Measurements from ENCODE around the gene CCDC57.

Gene CCDC57

DNA sequence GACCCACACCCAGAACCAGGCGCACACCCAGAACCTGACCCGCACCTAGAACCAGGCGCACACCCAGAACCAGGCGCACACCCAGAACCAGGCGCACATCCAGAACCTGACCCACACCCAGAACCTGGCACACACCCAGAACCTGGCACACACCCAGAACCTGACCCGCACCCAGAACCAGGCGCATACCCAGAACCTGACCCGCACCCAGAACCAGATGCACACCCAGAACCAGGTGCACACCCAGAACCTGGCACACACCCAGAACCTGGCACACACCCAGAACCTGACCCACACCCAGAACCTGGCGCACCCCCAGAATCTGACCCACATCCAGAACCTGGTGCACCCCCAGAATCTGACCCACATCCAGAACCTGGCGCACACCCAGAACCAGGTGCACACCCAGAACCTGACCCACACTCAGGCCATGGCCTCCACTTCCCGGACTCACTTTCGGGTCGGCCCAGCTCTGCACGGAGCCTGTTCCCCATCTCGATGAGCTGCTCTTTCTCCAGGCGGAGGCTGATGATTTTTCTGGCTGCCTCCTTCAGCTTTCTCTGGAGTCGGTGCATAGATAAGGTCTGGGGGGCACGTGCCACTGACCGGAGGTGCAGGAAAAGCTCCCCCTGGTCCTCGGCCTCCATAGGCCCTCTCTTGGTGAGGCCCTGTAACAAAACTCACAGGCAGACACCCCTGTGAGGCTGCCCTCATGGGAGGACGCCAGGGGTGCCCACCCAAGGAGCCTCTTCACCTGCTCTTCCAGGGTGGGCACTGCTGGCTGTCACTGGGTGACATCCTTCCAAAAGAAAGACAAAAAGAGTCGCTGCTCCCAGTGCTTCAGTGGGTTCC is 61.3 kb downstream of the CCDC57 start:
- no peaks in the 10 kb centered on the region for H3K27me3 ChIP-seq (ENCODE audit: control insufficient read depth in 1 of 2, insufficient read depth in 1 of 2, low read length in 2 of 2)
- no peak overlapping the region for H3K4ac ChIP-seq (ENCODE audit: low read depth in 1 of 2, low read length in 2 of 2)
- H3K79me1 ChIP-seq (replicated peaks; ENCODE audit: low read length, poor library complexity, severe bottlenecking), result peaks cover 6% of the 10 kb centered on the region
- H3K4me3 ChIP-seq (ENCODE audit: insufficient read depth in 1 of 2, low read depth in 1 of 2, low read length in 2 of 2), result no peak overlapping the region
- no peak overlapping the region for H3K4me2 ChIP-seq (ENCODE audit: low read length, poor library complexity, severe bottlenecking)
- H3K36me3 ChIP-seq (ENCODE audit: control insufficient read depth in 1 of 2, insufficient read depth in 2 of 2, low read depth in 1 of 2, low read length in 2 of 2), result peaks cover 21 to 58% of the 10 kb centered on the region in 2 experiments
- no peak overlapping the region for H2BK120ac ChIP-seq (ENCODE audit: low read depth, low read length)
- WGBS, result 96% methylated on average over 20 of the region's 22 CpGs
- no peak overlapping the region for H2BK5ac ChIP-seq (ENCODE audit: low read depth, low read length, poor library complexity, severe bottlenecking)
- no peak overlapping the region for H3K27ac ChIP-seq (ENCODE audit: low read length, poor library complexity, severe bottlenecking)
- no peak for DNase-seq
- H3K23ac ChIP-seq (ENCODE audit: low read length in 2 of 2), result no peak overlapping the region
- H2BK12ac ChIP-seq (ENCODE audit: low read length in 2 of 2), result no peak overlapping the region
- no peak overlapping the region for H4K8ac ChIP-seq (ENCODE audit: low read length)
- H2AK5ac ChIP-seq (ENCODE audit: low read length, severe bottlenecking), result no peak overlapping the region
- H4K91ac ChIP-seq (ENCODE audit: low read length), result no peak overlapping the region
- no peak overlapping the region for H3K18ac ChIP-seq (ENCODE audit: low read depth in 1 of 2, low read length in 2 of 2)
- H3K9ac ChIP-seq (ENCODE audit: low read length), result no peak overlapping the region
- no peak overlapping the region for H2BK15ac ChIP-seq (ENCODE audit: low read depth, poor library complexity, severe bottlenecking)
- no peaks in the 10 kb centered on the region for H3K9me3 ChIP-seq (ENCODE audit: control insufficient read depth, low read length)
- no peak overlapping the region for H2AFZ ChIP-seq (ENCODE audit: low read depth, low read length)
- H3K14ac ChIP-seq (ENCODE audit: low read length in 2 of 2), result no peak overlapping the region
- no peaks in the 10 kb centered on the region for H3K4me1 ChIP-seq (ENCODE audit: control insufficient read depth, insufficient read depth, low read depth, low read length)

DNA sequence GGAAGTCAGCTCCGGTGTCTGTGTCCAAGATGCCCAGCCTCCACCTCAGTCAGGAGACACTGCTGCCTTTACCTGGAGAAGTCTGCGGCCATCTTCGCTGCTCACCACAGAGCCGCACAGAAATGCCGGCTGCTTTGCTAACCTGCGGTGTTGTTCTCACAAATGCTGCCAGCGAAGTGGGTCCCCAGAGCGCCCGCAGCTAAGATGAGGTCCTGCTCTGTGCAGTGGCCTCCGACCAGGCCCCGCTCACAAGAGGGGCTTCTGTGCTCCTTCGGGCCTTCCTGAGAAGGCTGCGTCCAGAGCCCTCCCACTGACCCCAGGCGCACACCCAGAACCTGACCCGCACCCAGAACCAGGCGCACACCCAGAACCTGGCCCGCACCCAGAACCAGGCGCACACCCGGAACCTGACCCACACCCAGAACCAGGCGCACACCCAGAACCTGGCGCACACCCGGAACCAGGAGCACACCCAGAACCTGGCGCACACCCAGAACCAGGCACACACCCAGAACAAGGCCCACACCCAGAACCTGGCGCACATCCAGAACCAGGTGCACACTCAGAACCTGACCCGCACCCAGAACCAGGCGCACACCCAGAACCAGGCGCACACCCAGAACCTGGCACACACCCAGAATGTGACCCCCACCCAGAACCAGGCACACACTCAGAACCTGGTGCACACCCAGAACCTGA is 63.1 kb downstream of the CCDC57 start:
- Histone ChIP-seq H4K91ac (ENCODE audit: low read length) (no peak overlapping the region), H3K4me1 (ENCODE audit: control insufficient read depth, insufficient read depth, low read depth, low read length) (no peaks in the 10 kb centered on the region), H3K23ac (ENCODE audit: low read length in 2 of 2) (no peak overlapping the region), H4K8ac (ENCODE audit: low read length) (no peak overlapping the region), H3K9me3 (ENCODE audit: control insufficient read depth, low read length) (no peaks in the 10 kb centered on the region), H3K4ac (ENCODE audit: low read depth in 1 of 2, low read length in 2 of 2) (no peak overlapping the region), H3K27me3 (ENCODE audit: control insufficient read depth in 1 of 2, insufficient read depth in 1 of 2, low read length in 2 of 2) (no peaks in the 10 kb centered on the region), H3K36me3 (ENCODE audit: control insufficient read depth in 1 of 2, insufficient read depth in 2 of 2, low read depth in 1 of 2, low read length in 2 of 2) (peaks cover 14 to 48% of the 10 kb centered on the region in 2 experiments), H2BK5ac (ENCODE audit: low read depth, low read length, poor library complexity, severe bottlenecking) (no peak overlapping the region), H3K9ac (ENCODE audit: low read length) (no peak overlapping the region), H2AFZ (ENCODE audit: low read depth, low read length) (no peak overlapping the region), H3K18ac (ENCODE audit: low read depth in 1 of 2, low read length in 2 of 2) (no peak overlapping the region), H3K4me3 (ENCODE audit: insufficient read depth in 1 of 2, low read depth in 1 of 2, low read length in 2 of 2) (no peak overlapping the region), H2BK12ac (ENCODE audit: low read length in 2 of 2) (no peak overlapping the region), H3K79me1 (replicated peaks; ENCODE audit: low read length, poor library complexity, severe bottlenecking) (peaks cover 10% of the 10 kb centered on the region), H2AK5ac (ENCODE audit: low read length, severe bottlenecking) (no peak overlapping the region), H3K14ac (ENCODE audit: low read length in 2 of 2) (no peak overlapping the region), H3K4me2 (ENCODE audit: low read length, poor library complexity, severe bottlenecking) (no peak overlapping the region), H2BK120ac (ENCODE audit: low read depth, low read length) (no peak overlapping the region), H2BK15ac (ENCODE audit: low read depth, poor library complexity, severe bottlenecking) (no peak overlapping the region), H3K27ac (ENCODE audit: low read length, poor library complexity, severe bottlenecking) (no peak overlapping the region)
- 97% methylated on average over 27 of the region's 27 CpGs for WGBS
- DNase-seq, result peak; percentile 4

DNA sequence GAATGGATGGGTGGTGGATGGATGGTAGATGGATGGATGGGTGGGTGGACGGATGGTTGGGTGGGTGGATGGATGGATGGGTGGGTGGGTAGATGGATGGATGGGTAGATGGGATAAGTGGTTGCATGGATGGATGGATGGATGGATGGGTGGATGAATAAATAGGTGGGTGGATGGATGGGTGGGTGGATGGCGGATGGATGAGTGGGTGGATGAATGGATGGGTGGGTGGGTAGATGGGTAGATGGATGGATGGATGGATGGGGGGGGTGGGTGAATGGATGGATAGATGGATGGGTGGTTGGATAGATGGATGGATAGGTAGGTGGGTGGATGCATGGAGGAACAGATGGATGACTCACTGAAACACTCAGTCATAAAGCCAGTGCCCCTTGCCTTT is 63.6 kb downstream of the CCDC57 start:
- no peak overlapping the region for H3K9ac ChIP-seq (ENCODE audit: low read length)
- H3K4ac ChIP-seq (ENCODE audit: low read depth in 1 of 2, low read length in 2 of 2), result no peak overlapping the region
- H3K79me1 ChIP-seq (replicated peaks; ENCODE audit: low read length, poor library complexity, severe bottlenecking), result peaks cover 10% of the 10 kb centered on the region
- H3K14ac ChIP-seq (ENCODE audit: low read length in 2 of 2), result no peak overlapping the region
- WGBS, result 93% methylated on average over 2 of the region's 2 CpGs
- H3K4me3 ChIP-seq (ENCODE audit: insufficient read depth in 1 of 2, low read depth in 1 of 2, low read length in 2 of 2), result no peak overlapping the region
- no peak overlapping the region for H3K27ac ChIP-seq (ENCODE audit: low read length, poor library complexity, severe bottlenecking)
- no peak overlapping the region for H2BK15ac ChIP-seq (ENCODE audit: low read depth, poor library complexity, severe bottlenecking)
- H3K36me3 ChIP-seq (ENCODE audit: control insufficient read depth in 1 of 2, insufficient read depth in 2 of 2, low read depth in 1 of 2, low read length in 2 of 2), result peaks cover 8 to 43% of the 10 kb centered on the region in 2 experiments
- no peaks in the 10 kb centered on the region for H3K4me1 ChIP-seq (ENCODE audit: control insufficient read depth, insufficient read depth, low read depth, low read length)
- H3K9me3 ChIP-seq (ENCODE audit: control insufficient read depth, low read length), result no peaks in the 10 kb centered on the region
- no peak overlapping the region for H2AK5ac ChIP-seq (ENCODE audit: low read length, severe bottlenecking)
- H3K27me3 ChIP-seq (ENCODE audit: control insufficient read depth in 1 of 2, insufficient read depth in 1 of 2, low read length in 2 of 2), result no peaks in the 10 kb centered on the region
- H4K91ac ChIP-seq (ENCODE audit: low read length), result no peak overlapping the region
- H2AFZ ChIP-seq (ENCODE audit: low read depth, low read length), result no peak overlapping the region
- no peak overlapping the region for H4K8ac ChIP-seq (ENCODE audit: low read length)
- DNase-seq, result no peak
- no peak overlapping the region for H2BK120ac ChIP-seq (ENCODE audit: low read depth, low read length)
- no peak overlapping the region for H3K4me2 ChIP-seq (ENCODE audit: low read length, poor library complexity, severe bottlenecking)
- no peak overlapping the region for H3K23ac ChIP-seq (ENCODE audit: low read length in 2 of 2)
- no peak overlapping the region for H2BK12ac ChIP-seq (ENCODE audit: low read length in 2 of 2)
- H3K18ac ChIP-seq (ENCODE audit: low read depth in 1 of 2, low read length in 2 of 2), result no peak overlapping the region
- no peak overlapping the region for H2BK5ac ChIP-seq (ENCODE audit: low read depth, low read length, poor library complexity, severe bottlenecking)

DNA sequence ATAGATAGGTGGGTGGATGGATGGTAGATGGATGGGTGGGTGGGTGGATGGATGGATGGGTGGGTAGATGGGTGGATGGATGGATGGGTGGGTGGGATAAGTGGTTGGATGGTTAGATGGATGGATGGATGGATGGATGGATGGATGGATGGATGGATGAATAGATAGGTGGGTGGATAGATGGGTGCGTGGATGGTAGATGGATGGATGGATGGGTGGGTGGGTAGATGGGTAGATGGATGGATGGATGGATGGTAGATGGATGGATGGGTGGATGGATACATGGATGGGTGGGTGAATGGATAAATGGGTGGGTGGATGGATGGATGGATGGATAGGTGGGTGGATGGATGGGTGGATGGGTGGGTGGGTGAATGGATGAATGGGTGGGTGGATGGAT is 64.6 kb downstream of the CCDC57 start:
- Histone ChIP-seq H2AK5ac (ENCODE audit: low read length, severe bottlenecking) (no peak overlapping the region), H3K18ac (ENCODE audit: low read depth in 1 of 2, low read length in 2 of 2) (no peak overlapping the region), H2BK5ac (ENCODE audit: low read depth, low read length, poor library complexity, severe bottlenecking) (no peak overlapping the region), H3K9ac (ENCODE audit: low read length) (no peak overlapping the region), H3K27ac (ENCODE audit: low read length, poor library complexity, severe bottlenecking) (no peak overlapping the region), H3K4me2 (ENCODE audit: low read length, poor library complexity, severe bottlenecking) (no peak overlapping the region), H4K91ac (ENCODE audit: low read length) (no peak overlapping the region), H2AFZ (ENCODE audit: low read depth, low read length) (no peak overlapping the region), H2BK12ac (ENCODE audit: low read length in 2 of 2) (no peak overlapping the region), H4K8ac (ENCODE audit: low read length) (no peak overlapping the region), H3K14ac (ENCODE audit: low read length in 2 of 2) (no peak overlapping the region), H3K4me1 (ENCODE audit: control insufficient read depth, insufficient read depth, low read depth, low read length) (peaks cover 2% of the 10 kb centered on the region), H3K9me3 (ENCODE audit: control insufficient read depth, low read length) (no peaks in the 10 kb centered on the region), H3K4ac (ENCODE audit: low read depth in 1 of 2, low read length in 2 of 2) (no peak overlapping the region), H2BK15ac (ENCODE audit: low read depth, poor library complexity, severe bottlenecking) (no peak overlapping the region), H3K27me3 (ENCODE audit: control insufficient read depth in 1 of 2, insufficient read depth in 1 of 2, low read length in 2 of 2) (no peaks in the 10 kb centered on the region), H3K36me3 (ENCODE audit: control insufficient read depth in 1 of 2, insufficient read depth in 2 of 2, low read depth in 1 of 2, low read length in 2 of 2) (peaks cover 8 to 38% of the 10 kb centered on the region in 2 experiments), H2BK120ac (ENCODE audit: low read depth, low read length) (no peak overlapping the region), H3K4me3 (ENCODE audit: insufficient read depth in 1 of 2, low read depth in 1 of 2, low read length in 2 of 2) (no peak overlapping the region), H3K79me1 (replicated peaks; ENCODE audit: low read length, poor library complexity, severe bottlenecking) (peaks cover 10% of the 10 kb centered on the region), H3K23ac (ENCODE audit: low read length in 2 of 2) (no peak overlapping the region)
- no peak for DNase-seq
- WGBS, result 97% methylated on average over 1 of the region's 1 CpG
